ENCODE measurements around the gene TMEM233.

The TMEM233 gene

GRCh38 chr12:119593578-119594398 is at the start of gene TMEM233:
Gene TMEM233, plus strand, starts transcription at chr12:119593774. Its CDS starts 75 bp downstream, at chr12:119593849.
- Histone ChIP-seq H3K4me3 (ENCODE audit: low read depth, low read length) (peak within 1 kb of the TSS; percentile 40), H3K27ac (no peak within 1 kb of the TSS), H3K9me3 (ENCODE audit: severe bottlenecking) (no peaks in the 10 kb centered on the region), H3K27me3 (ENCODE audit: insufficient read depth, low read depth, severe bottlenecking) (peaks cover 12% of the 10 kb centered on the region), H3K36me3 (no peaks in the 10 kb centered on the region)
- TF ChIP-seq CTCF (IDR thresholded peaks at IDR 0.05; ENCODE audit: low read depth, low read length), result no peak
- peak; percentile 22 for DNase-seq

- Histone ChIP-seq H3K36me3 (no peaks in the 10 kb centered on the region), H3K9me3 (ENCODE audit: severe bottlenecking) (no peaks in the 10 kb centered on the region), H3K27me3 (ENCODE audit: insufficient read depth, low read depth, severe bottlenecking) (no peaks in the 10 kb centered on the region), H3K4me3 (ENCODE audit: low read depth, low read length) (no peak overlapping the region), H3K27ac (no peak overlapping the region)
- TF ChIP-seq CTCF (IDR thresholded peaks at IDR 0.05; ENCODE audit: low read depth, low read length), result peak; percentile 79
- DNase-seq, result peak; percentile 62
These were observed 48.6 kb upstream of the TMEM233 start for GRCh38 chr12:119544765-119545625.

- DNase-seq, result no peak
- H3K4me3 ChIP-seq (ENCODE audit: low read depth, low read length), result no peak overlapping the region
- no peak for TF ChIP-seq CTCF (IDR thresholded peaks at IDR 0.05; ENCODE audit: low read depth, low read length)
- no peaks in the 10 kb centered on the region for H3K36me3 ChIP-seq
- no peaks in the 10 kb centered on the region for H3K9me3 ChIP-seq (ENCODE audit: severe bottlenecking)
- H3K27me3 ChIP-seq (ENCODE audit: insufficient read depth, low read depth, severe bottlenecking), result no peaks in the 10 kb centered on the region
- H3K27ac ChIP-seq, result no peak overlapping the region
These were observed 47.2 kb upstream of the TMEM233 start for GRCh38 chr12:119546340-119546739.

GRCh38 chr12:119547001-119547400 is 46.6 kb upstream of the TMEM233 start:
- TF ChIP-seq CTCF (IDR thresholded peaks at IDR 0.05; ENCODE audit: low read depth, low read length), result no peak
- no peaks in the 10 kb centered on the region for H3K27me3 ChIP-seq (ENCODE audit: insufficient read depth, low read depth, severe bottlenecking)
- no peak overlapping the region for H3K4me3 ChIP-seq (ENCODE audit: low read depth, low read length)
- no peaks in the 10 kb centered on the region for H3K9me3 ChIP-seq (ENCODE audit: severe bottlenecking)
- DNase-seq, result no peak
- no peak overlapping the region for H3K27ac ChIP-seq
- no peaks in the 10 kb centered on the region for H3K36me3 ChIP-seq

- no peak for DNase-seq
- H3K27ac ChIP-seq, result no peak overlapping the region
- no peak for TF ChIP-seq CTCF (IDR thresholded peaks at IDR 0.05; ENCODE audit: low read depth, low read length)
- H3K27me3 ChIP-seq (ENCODE audit: insufficient read depth, low read depth, severe bottlenecking), result no peaks in the 10 kb centered on the region
- H3K4me3 ChIP-seq (ENCODE audit: low read depth, low read length), result no peak overlapping the region
- H3K9me3 ChIP-seq (ENCODE audit: severe bottlenecking), result no peaks in the 10 kb centered on the region
- H3K36me3 ChIP-seq, result no peaks in the 10 kb centered on the region
These were observed 36.7 kb upstream of the TMEM233 start for GRCh38 chr12:119556854-119557253.
